Activated CD8-positive, alpha-beta memory T cell treated with anti-CD3 and anti-CD28 coated beads, Interleukin-2, amount 10 ng/mL, durations not matched to agents 7 days and 5 days (primary cell): Measurements from ENCODE around the gene JAKMIP2. TPM values are rescaled to one million over a fixed set of nuclear protein-coding genes. Genes with fewer than 3 reads are reported as not detected.

Source experiments
- ATAC-seq: fragments of 150-1000 bp; cut with Tn5 transposase; one replicate; pipeline ENCODE4 v1.10.0; 2021; ENCODE audit warnings: moderate library complexity
- CTCF ChIA-PET: fragments of 350-600 bp; sonication (Branson Sonifier 250); formaldehyde crosslinking; loops from one replicate; lab custom pipeline; 2021; ENCODE audit warnings: antibody characterized with exemption; lab: Charles Lee
- DNase-seq: peaks from one replicate; pipeline ENCODE4 v3.0.0-alpha.2; 2020
- H3K27ac Mint-ChIP-seq: one replicate; pipeline ENCODE4 v1.8.0; 2021; ENCODE audit warnings: mild to moderate bottlenecking, mixed read lengths
- H3K27me3 Mint-ChIP-seq: one replicate; pipeline ENCODE4 v1.8.0; 2021; ENCODE audit warnings: mixed read lengths
- H3K36me3 Mint-ChIP-seq: one replicate; pipeline ENCODE4 v1.8.0; 2021; ENCODE audit warnings: mild to moderate bottlenecking, mixed read lengths
- H3K4me1 Mint-ChIP-seq: one replicate; pipeline ENCODE4 v1.8.0; 2021; ENCODE audit warnings: mixed read lengths
- H3K4me3 Mint-ChIP-seq: one replicate; pipeline ENCODE4 v1.8.0; 2021; ENCODE audit warnings: mild to moderate bottlenecking, moderate library complexity, mixed read lengths
- H3K9me3 Mint-ChIP-seq: one replicate; pipeline ENCODE4 v1.8.0; 2022; ENCODE audit warnings: low read depth, mixed read lengths
- total RNA-seq, 2 experiments: library from RNA; stranded (reverse); gene quantifications; one replicate each; pipeline ENCODE4 v1.2.3, GENCODE V29; 2021

JAKMIP2 gene
- total RNA-seq, 2 experiments from 2014 or later, result 5.2 to 6.1 TPM

- Mint-ChIP-seq H3K36me3 (peaks cover 3% of the 10 kb centered on the region), H3K4me3 (no peak overlapping the region), H3K27me3 (no peaks in the 10 kb centered on the region), H3K4me1 (peaks cover 3% of the 10 kb centered on the region), H3K9me3 (no peaks in the 10 kb centered on the region), H3K27ac (no peak overlapping the region)
- DNase-seq, result no peak
- no peak for ATAC-seq
- CTCF ChIA-PET, result no interaction called here
Observed at GRCh38 chr5:147751156-147751830, 31.2 kb downstream of the JAKMIP2 start.

- H3K4me1 Mint-ChIP-seq, result peaks cover 3% of the 10 kb centered on the region
- H3K27ac Mint-ChIP-seq, result no peak overlapping the region
- DNase-seq (no peak), ATAC-seq (no peak)
- H3K27me3 Mint-ChIP-seq, result no peaks in the 10 kb centered on the region
- H3K36me3 Mint-ChIP-seq, result peaks cover 3% of the 10 kb centered on the region
- H3K9me3 Mint-ChIP-seq, result no peaks in the 10 kb centered on the region
- CTCF ChIA-PET, result no interaction called here
- H3K4me3 Mint-ChIP-seq, result no peak overlapping the region
Observed at GRCh38 chr5:147750065-147750464, 32.5 kb downstream of the JAKMIP2 start.

GRCh38 chr5:147748590-147748989, 33.9 kb downstream of the JAKMIP2 start:
- CTCF ChIA-PET, result interaction anchor here (1.6 kb wide), 1 partner anchor 121 kb away, joined by 3 read pairs; no protein-coding TSS in a partner anchor
- peaks cover 3% of the 10 kb centered on the region for H3K36me3 Mint-ChIP-seq
- no peak overlapping the region for H3K4me3 Mint-ChIP-seq
- no peaks in the 10 kb centered on the region for H3K9me3 Mint-ChIP-seq
- no peaks in the 10 kb centered on the region for H3K4me1 Mint-ChIP-seq
- H3K27me3 Mint-ChIP-seq, result no peaks in the 10 kb centered on the region
- DNase-seq (no peak), ATAC-seq (no peak)
- no peak overlapping the region for H3K27ac Mint-ChIP-seq

- no peaks in the 10 kb centered on the region for H3K27me3 Mint-ChIP-seq
- no peak overlapping the region for H3K4me3 Mint-ChIP-seq
- peaks cover 3% of the 10 kb centered on the region for H3K36me3 Mint-ChIP-seq
- CTCF ChIA-PET, result interaction anchor here (1.6 kb wide), 1 partner anchor 119 kb away, joined by 3 read pairs; no protein-coding TSS in a partner anchor
- DNase-seq, result no peak
- no peaks in the 10 kb centered on the region for H3K4me1 Mint-ChIP-seq
- H3K27ac Mint-ChIP-seq, result no peak overlapping the region
- H3K9me3 Mint-ChIP-seq, result no peaks in the 10 kb centered on the region
- ATAC-seq, result no peak
Observed at GRCh38 chr5:147746986-147747385, 35.5 kb downstream of the JAKMIP2 start.

DNA sequence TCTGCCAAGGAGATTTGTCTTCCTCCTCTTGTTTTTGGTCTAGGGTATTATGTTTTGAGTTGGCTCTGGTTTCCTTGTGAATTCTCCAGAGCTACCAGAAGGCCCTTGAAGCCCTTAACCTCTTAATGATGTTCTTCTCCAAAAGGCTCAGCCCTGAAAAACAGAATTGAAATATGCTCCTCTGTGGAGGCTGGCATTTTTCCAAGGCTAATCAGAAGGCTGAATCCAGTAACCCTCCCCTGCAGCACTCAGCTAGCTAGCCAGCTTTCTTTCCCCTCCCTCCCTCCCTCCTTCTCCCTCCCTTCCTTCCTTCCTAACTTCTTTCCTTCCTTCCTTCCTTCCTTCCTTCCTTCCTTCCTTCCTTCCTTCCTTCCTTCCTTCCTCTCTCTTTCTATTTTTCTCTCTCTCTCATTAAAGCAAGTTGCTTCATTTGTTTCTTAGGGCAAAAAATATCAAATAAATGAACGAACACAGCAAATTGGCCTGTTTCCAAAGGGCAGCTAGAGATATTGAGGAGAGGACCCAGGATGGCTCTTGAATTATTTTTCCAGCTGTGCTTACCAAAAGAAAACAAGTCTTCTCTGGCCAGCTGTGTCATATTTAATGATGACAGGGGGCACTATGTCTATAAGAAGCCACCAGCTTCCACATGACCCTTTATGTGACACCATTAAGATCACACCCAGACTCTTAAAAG, 38.7 kb downstream of the JAKMIP2 start:
- ATAC-seq (no peak), DNase-seq (no peak)
- Mint-ChIP-seq H3K9me3 (no peaks in the 10 kb centered on the region), H3K36me3 (no peaks in the 10 kb centered on the region), H3K4me1 (no peaks in the 10 kb centered on the region), H3K27me3 (no peaks in the 10 kb centered on the region), H3K27ac (no peak overlapping the region), H3K4me3 (no peak overlapping the region)
- CTCF ChIA-PET, result no interaction called here

DNA sequence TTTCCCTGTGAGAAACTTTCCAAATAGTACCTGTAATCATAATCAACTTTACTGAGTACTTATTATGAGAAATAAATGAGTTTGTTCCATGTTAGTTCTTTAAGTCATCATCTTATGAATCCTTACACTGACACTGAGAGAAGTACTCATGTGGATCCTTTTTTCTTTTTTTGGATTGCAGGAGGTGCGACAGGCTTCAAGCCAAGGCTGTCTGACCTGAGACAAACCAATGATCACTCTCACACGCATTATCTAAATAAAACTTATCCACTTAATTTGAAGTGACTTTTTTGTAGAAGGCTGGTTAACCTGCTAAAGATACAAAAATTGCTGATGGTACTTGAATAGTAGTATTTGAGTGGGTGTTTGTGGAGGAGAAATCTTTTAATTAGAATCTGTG, 39.5 kb downstream of the JAKMIP2 start:
- DNase-seq, result no peak
- CTCF ChIA-PET, result no interaction called here
- Mint-ChIP-seq H3K27ac (no peak overlapping the region), H3K9me3 (no peaks in the 10 kb centered on the region), H3K36me3 (no peaks in the 10 kb centered on the region), H3K27me3 (no peaks in the 10 kb centered on the region), H3K4me3 (no peak overlapping the region), H3K4me1 (no peaks in the 10 kb centered on the region)
- ATAC-seq, result no peak

GRCh38 chr5:147742151-147742550, 40.4 kb downstream of the JAKMIP2 start:
- ATAC-seq, result no peak
- Mint-ChIP-seq H3K4me1 (no peaks in the 10 kb centered on the region), H3K4me3 (no peak overlapping the region), H3K27ac (no peak overlapping the region), H3K27me3 (no peaks in the 10 kb centered on the region), H3K9me3 (no peaks in the 10 kb centered on the region), H3K36me3 (no peaks in the 10 kb centered on the region)
- CTCF ChIA-PET, result no interaction called here
- no peak for DNase-seq

DNA sequence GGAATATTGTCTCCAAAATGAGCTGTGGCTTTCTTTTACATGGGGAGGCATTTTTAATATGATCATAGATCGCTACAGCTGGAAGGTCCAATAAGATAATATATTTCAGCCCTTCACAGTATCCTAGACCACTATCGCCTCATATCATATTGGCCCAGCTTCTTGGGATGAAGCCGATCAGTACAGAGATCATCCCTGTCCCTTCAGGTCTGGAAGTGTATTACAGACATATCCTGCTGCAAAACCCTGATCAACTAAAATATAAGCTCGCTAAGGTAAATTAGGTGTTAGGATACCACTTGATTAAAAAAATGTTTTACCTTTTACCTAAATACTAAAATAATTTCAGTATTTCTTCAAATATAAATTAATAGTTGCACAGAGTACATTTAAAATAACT, 41.7 kb downstream of the JAKMIP2 start:
- DNase-seq (no peak), ATAC-seq (no peak)
- CTCF ChIA-PET, result no interaction called here
- Mint-ChIP-seq H3K27me3 (no peaks in the 10 kb centered on the region), H3K27ac (no peak overlapping the region), H3K9me3 (no peaks in the 10 kb centered on the region), H3K36me3 (no peaks in the 10 kb centered on the region), H3K4me1 (no peaks in the 10 kb centered on the region), H3K4me3 (no peak overlapping the region)

- Mint-ChIP-seq H3K27me3 (no peaks in the 10 kb centered on the region), H3K4me3 (no peak overlapping the region), H3K36me3 (no peaks in the 10 kb centered on the region), H3K9me3 (peaks cover 3% of the 10 kb centered on the region), H3K27ac (no peak overlapping the region), H3K4me1 (no peaks in the 10 kb centered on the region)
- CTCF ChIA-PET, result no interaction called here
- ATAC-seq (no peak), DNase-seq (no peak)
Observed at GRCh38 chr5:147737921-147738320, 44.6 kb downstream of the JAKMIP2 start.

DNA sequence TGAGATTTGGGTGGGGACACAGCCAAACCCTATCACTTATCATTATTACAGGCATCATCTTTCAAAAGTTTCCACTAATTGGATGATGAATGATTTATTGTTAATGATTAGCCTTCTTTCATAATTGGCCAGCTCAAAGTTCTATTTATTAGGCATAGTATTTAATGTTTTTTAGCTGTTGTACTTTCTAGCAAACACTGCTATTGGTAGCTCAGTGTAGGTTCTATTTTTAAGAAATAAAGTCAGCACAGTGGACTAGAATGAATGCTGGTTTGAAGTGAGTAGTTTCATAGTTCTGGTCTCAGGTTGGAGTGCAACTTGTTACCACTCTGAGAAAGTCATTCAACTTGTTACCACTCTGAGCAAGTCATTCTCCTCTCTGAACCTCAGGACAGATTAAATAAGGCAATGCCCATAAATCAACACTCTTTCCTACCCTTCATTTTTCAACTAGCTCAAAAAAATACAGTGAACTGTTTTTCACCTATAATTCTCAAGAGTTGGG, 46.9 kb downstream of the JAKMIP2 start:
- H3K4me1 Mint-ChIP-seq, result no peaks in the 10 kb centered on the region
- no peak for ATAC-seq
- no peak for DNase-seq
- no peak overlapping the region for H3K27ac Mint-ChIP-seq
- no peaks in the 10 kb centered on the region for H3K27me3 Mint-ChIP-seq
- H3K4me3 Mint-ChIP-seq, result no peak overlapping the region
- peaks cover 3% of the 10 kb centered on the region for H3K9me3 Mint-ChIP-seq
- CTCF ChIA-PET, result no interaction called here
- H3K36me3 Mint-ChIP-seq, result no peaks in the 10 kb centered on the region

- Mint-ChIP-seq H3K4me1 (no peaks in the 10 kb centered on the region), H3K36me3 (no peaks in the 10 kb centered on the region), H3K27me3 (no peaks in the 10 kb centered on the region), H3K27ac (no peak overlapping the region), H3K9me3 (peaks cover 3% of the 10 kb centered on the region), H3K4me3 (no peak overlapping the region)
- ATAC-seq, result no peak
- no peak for DNase-seq
- CTCF ChIA-PET, result no interaction called here
Observed at GRCh38 chr5:147734894-147735293, 47.6 kb downstream of the JAKMIP2 start.

- Mint-ChIP-seq H3K4me1 (no peaks in the 10 kb centered on the region), H3K27me3 (no peaks in the 10 kb centered on the region), H3K27ac (no peak overlapping the region), H3K4me3 (no peak overlapping the region), H3K9me3 (peaks cover 3% of the 10 kb centered on the region), H3K36me3 (no peaks in the 10 kb centered on the region)
- CTCF ChIA-PET, result no interaction called here
- ATAC-seq (no peak), DNase-seq (no peak)
Observed at GRCh38 chr5:147733075-147733474, 49.5 kb downstream of the JAKMIP2 start.

- ATAC-seq (no peak), DNase-seq (no peak)
- Mint-ChIP-seq H3K27me3 (no peaks in the 10 kb centered on the region), H3K9me3 (peaks cover 3% of the 10 kb centered on the region), H3K27ac (no peak overlapping the region), H3K36me3 (no peaks in the 10 kb centered on the region), H3K4me3 (no peak overlapping the region), H3K4me1 (no peaks in the 10 kb centered on the region)
- CTCF ChIA-PET, result no interaction called here
Observed at GRCh38 chr5:147732291-147732883, 50.1 kb downstream of the JAKMIP2 start.
